ENCODE measurements around the gene S100Z. TPM values are rescaled to one million over a fixed set of nuclear protein-coding genes. Genes with fewer than 3 reads are reported as not detected.
"Not testable (repeated sequence)": the region's sequence is repeated elsewhere in the genome, so short reads cannot be mapped to it uniquely, and the experiment has no call there.

S100Z gene
- total RNA-seq, 2 experiments from 2014 or later: 1.8 to 2.1 TPM

DNA sequence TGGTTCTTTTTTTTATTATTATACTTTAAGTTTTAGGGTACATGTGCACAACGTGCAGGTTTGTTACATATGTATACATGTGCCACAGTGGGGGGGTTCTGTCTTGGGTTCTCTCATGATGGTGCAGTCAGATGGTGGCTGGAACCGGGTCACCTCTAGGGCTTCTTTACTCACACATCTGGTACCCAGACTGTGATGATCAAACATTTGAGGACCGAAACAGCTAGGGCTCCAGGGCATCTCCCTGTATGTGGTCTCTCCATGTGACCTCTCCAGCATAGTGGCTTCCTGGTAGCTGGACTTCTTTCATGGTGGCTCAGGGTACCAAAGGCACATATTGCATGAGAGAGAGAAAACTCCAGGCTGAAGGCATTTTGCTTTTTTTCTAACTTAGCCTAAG, 93.2 kb downstream of the S100Z start:
- CTCF ChIA-PET: no interaction called here
- H3K36me3 Mint-ChIP-seq: no peaks in the 10 kb centered on the region
- peaks cover 3% of the 10 kb centered on the region for H3K4me1 Mint-ChIP-seq (ENCODE audit: low read depth)
- DNase-seq: no peak
- no peak overlapping the region for H3K4me3 Mint-ChIP-seq
- peaks cover 8% of the 10 kb centered on the region for H3K27me3 Mint-ChIP-seq
- intact Hi-C loops (cut with micrococcal nuclease): no loop called here
- POLR2A ChIA-PET: no interaction called here
- peaks cover 2% of the 10 kb centered on the region for H3K9me3 Mint-ChIP-seq
- no peak overlapping the region for H3K27ac Mint-ChIP-seq

DNA sequence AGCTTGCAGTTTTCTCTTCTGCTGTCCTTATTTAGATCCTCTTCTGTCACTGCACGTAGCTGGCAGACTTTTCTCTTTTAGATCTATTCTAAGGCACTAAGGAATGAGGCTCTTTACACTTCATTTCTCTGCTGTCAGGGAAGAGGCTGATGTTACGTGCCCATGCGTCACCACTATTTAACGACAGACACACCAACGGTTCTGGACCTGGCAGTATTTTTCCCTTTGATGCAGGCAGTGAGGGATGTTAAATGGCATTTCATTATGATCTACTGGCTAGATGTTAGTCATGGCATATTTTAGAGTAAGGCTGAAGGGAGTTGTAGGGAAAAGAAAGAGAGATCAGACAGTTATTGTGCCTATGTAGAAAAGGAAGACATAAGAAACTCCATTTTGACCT, 94.8 kb downstream of the S100Z start:
- H3K36me3 Mint-ChIP-seq: no peaks in the 10 kb centered on the region
- CTCF ChIA-PET: interaction anchor here (0.5 kb wide), 1 partner anchor 133 kb away, joined by 3 read pairs; no protein-coding TSS in a partner anchor
- peaks cover 2% of the 10 kb centered on the region for H3K9me3 Mint-ChIP-seq
- POLR2A ChIA-PET: no interaction called here
- intact Hi-C loops (cut with micrococcal nuclease): no loop called here
- DNase-seq: no peak
- no peak overlapping the region for H3K27ac Mint-ChIP-seq
- peaks cover 15% of the 10 kb centered on the region for H3K27me3 Mint-ChIP-seq
- H3K4me1 Mint-ChIP-seq (ENCODE audit: low read depth): no peaks in the 10 kb centered on the region
- H3K4me3 Mint-ChIP-seq: no peak overlapping the region

DNA sequence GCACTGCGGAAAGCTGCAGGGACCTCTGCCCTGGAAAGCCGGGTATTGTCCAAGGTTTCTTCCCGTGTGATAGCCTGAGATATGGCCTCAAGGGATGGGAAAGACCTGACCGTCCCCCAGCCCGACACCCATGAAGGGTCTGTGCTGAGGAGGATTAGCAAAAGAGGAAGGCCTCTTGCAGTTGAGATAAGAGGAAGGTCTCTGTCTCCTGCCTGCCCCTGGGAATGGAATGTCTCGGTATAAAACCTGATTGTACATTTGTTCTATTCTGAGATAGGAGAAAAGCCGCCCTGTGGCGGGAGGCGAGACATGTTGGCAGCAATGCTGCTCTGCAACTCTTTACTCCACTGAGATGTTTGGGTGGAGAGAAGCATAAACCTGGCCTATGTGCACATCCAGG, 95.4 kb downstream of the S100Z start:
- H3K4me3 Mint-ChIP-seq; DNase-seq; H3K36me3 Mint-ChIP-seq; POLR2A ChIA-PET; H3K9me3 Mint-ChIP-seq; H3K4me1 Mint-ChIP-seq (ENCODE audit: low read depth); H3K27ac Mint-ChIP-seq; intact Hi-C loops (cut with micrococcal nuclease); CTCF ChIA-PET: not testable (repeated sequence)
- H3K27me3 Mint-ChIP-seq: peaks cover 15% of the 10 kb centered on the region

DNA sequence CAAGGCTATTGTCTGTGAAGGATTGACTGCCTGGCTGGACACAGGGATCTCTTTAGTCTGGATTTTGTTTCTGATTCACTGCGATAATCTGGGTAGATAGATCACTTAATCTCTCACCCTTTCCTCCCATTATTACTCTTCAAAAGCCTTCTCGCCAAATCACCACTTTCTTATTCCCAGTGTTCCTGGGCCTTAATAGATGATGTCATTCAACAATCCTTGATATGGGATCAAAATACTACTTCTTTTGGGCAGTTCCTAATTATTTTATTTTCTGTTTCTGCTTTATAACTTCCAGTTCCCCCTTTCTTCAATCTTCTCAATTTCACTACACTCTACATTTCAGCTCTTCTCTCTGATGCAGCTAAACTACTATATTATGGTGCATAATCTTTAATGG, 96.3 kb downstream of the S100Z start:
- peaks cover 2% of the 10 kb centered on the region for H3K9me3 Mint-ChIP-seq
- intact Hi-C loops (cut with micrococcal nuclease): no loop called here
- no peak overlapping the region for H3K27ac Mint-ChIP-seq
- H3K27me3 Mint-ChIP-seq: peaks cover 15% of the 10 kb centered on the region
- ChIA-PET POLR2A (no interaction called here), CTCF (no interaction called here)
- H3K36me3 Mint-ChIP-seq: no peaks in the 10 kb centered on the region
- no peaks in the 10 kb centered on the region for H3K4me1 Mint-ChIP-seq (ENCODE audit: low read depth)
- no peak for DNase-seq
- no peak overlapping the region for H3K4me3 Mint-ChIP-seq

DNA sequence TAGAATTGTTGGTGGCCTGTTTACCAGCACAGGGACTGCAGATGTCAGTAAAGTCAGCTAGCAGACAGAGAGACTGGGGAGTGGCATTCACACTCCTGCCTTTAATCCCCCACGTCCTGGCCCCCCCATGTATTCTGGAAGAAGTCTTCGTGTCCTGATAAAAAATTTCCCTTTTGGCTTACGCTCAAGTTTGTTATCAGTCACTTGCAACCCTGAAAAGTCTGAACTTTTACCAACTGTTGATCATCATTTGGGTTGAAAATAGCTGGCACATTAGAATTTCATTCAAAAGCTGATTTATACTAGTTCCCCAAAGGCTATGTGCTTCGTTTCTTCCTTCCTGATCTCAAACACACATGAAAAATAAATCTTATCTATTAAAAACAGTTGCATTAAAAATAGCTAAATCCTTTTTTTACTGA, 97.3 kb downstream of the S100Z start:
- Mint-ChIP-seq H3K36me3 (no peaks in the 10 kb centered on the region), H3K27ac (no peak overlapping the region), H3K27me3 (peaks cover 18% of the 10 kb centered on the region), H3K4me1 (ENCODE audit: low read depth) (no peaks in the 10 kb centered on the region), H3K9me3 (no peaks in the 10 kb centered on the region), H3K4me3 (no peak overlapping the region)
- CTCF ChIA-PET: interaction anchor here (0.7 kb wide), 1 partner anchor 762 kb away, joined by 3 read pairs; no protein-coding TSS in a partner anchor
- POLR2A ChIA-PET: no interaction called here
- intact Hi-C loops (cut with micrococcal nuclease): no loop called here
- no peak for DNase-seq

GRCh38 chr5:76952795-76953536, 103.2 kb downstream of the S100Z start, which contains the start of gene CRHBP:
Gene CRHBP (plus strand): TSS chr5:76953045. CDS start chr5:76953135, 90 bp downstream.
- H3K27me3 Mint-ChIP-seq: peaks cover 43% of the 10 kb centered on the region
- DNase-seq: no peak
- POLR2A ChIA-PET: no interaction called here
- H3K27ac Mint-ChIP-seq: no peak within 1 kb of the TSS
- no peaks in the 10 kb centered on the region for H3K9me3 Mint-ChIP-seq
- H3K36me3 Mint-ChIP-seq: no peaks in the 10 kb centered on the region
- peaks cover 8% of the 10 kb centered on the region for H3K4me1 Mint-ChIP-seq (ENCODE audit: low read depth)
- CTCF ChIA-PET: no interaction called here
- no peak within 1 kb of the TSS for H3K4me3 Mint-ChIP-seq
- intact Hi-C loops (cut with micrococcal nuclease): no loop called here

GRCh38 chr5:76953551-76954382, 104.0 kb downstream of the S100Z start:
- DNase-seq: no peak
- Mint-ChIP-seq H3K4me3 (no peak overlapping the region), H3K9me3 (no peaks in the 10 kb centered on the region), H3K27me3 (peaks cover 37% of the 10 kb centered on the region), H3K36me3 (no peaks in the 10 kb centered on the region), H3K4me1 (ENCODE audit: low read depth) (peaks cover 8% of the 10 kb centered on the region), H3K27ac (no peak overlapping the region)
- ChIA-PET CTCF (no interaction called here), POLR2A (no interaction called here)
- intact Hi-C loops (cut with micrococcal nuclease): no loop called here

DNA sequence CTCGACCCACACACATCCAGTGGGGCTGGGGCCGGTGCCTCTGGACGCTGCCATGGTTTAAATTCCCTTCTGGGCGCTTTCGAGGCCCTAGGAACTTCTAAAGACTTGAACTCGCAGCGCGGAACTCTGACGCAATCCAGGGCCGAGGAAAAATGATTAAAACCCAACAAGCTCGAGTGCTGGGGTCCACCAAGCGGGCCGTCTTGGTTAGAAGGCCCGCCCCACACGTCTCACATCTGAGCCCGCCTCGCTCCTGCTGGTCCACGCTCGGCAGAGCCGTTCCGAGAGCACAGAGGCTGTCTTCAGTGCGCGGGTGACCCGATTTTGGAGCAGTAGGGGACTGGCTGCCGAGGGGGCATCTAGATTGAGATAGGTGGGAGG, 104.6 kb downstream of the S100Z start:
- intact Hi-C loops (cut with micrococcal nuclease): no loop called here
- Mint-ChIP-seq H3K4me1 (ENCODE audit: low read depth) (peaks cover 13% of the 10 kb centered on the region), H3K36me3 (no peaks in the 10 kb centered on the region), H3K4me3 (no peak overlapping the region), H3K27ac (no peak overlapping the region), H3K9me3 (no peaks in the 10 kb centered on the region), H3K27me3 (peaks cover 37% of the 10 kb centered on the region)
- no peak for DNase-seq
- ChIA-PET POLR2A (no interaction called here), CTCF (no interaction called here)

DNA sequence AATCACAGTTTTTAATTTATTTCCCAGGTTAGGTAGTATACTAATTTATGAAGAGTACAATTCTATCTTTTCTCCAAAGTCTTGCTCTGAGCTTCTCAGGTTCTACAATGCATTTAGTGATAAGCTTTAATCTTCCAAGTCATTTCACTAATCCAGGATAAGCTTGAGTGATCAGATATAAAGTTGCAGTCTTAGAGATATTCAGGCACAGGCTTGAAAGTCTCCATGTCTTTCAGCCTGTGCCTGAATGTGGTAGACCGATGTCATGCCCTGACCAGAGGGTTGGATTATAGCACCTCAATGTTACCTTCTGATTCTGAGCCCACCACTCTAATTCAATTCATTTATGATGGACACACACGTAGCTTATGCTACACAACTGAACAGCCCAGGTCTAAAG, 106.2 kb downstream of the S100Z start:
- no peaks in the 10 kb centered on the region for H3K36me3 Mint-ChIP-seq
- peaks cover 36% of the 10 kb centered on the region for H3K27me3 Mint-ChIP-seq
- no peak overlapping the region for H3K27ac Mint-ChIP-seq
- intact Hi-C loops (cut with micrococcal nuclease): no loop called here
- peaks cover 22% of the 10 kb centered on the region for H3K4me1 Mint-ChIP-seq (ENCODE audit: low read depth)
- POLR2A ChIA-PET: no interaction called here
- H3K4me3 Mint-ChIP-seq: no peak overlapping the region
- H3K9me3 Mint-ChIP-seq: no peaks in the 10 kb centered on the region
- DNase-seq: no peak
- CTCF ChIA-PET: no interaction called here

GRCh38 chr5:76958991-76959767, 109.4 kb downstream of the S100Z start:
- H3K4me3 Mint-ChIP-seq: no peak overlapping the region
- intact Hi-C loops (cut with micrococcal nuclease): no loop called here

DNA sequence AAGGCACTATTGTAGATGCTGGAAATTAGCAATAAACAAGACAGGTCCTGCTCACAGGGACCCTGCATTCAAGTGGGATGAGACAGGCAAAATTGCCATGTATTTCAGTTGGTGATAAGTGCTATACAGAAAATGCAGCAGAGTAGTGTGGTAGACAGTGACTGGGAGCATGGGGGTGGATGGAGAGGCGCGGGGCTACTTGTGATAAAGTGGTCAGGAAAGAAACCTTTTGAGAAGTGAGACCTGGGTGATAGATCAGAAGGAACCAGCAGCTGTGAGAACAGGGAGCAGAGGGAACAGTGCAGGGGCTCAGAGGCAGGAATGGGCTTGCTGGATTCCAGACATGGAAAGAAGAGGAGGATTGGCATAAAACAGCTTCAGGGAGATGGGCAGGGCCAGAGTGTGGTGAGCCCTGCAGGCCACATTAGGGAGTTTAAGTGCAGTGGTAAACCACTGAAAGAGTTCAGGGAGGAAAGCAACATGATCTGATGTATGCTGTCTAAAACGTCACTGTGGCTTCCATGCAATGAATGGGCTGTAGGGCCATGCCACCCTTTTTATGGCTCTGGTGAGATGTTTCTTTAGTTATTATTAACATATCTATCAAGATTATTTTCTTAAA, 110.3 kb downstream of the S100Z start:
- CTCF ChIA-PET: no interaction called here
- Mint-ChIP-seq H3K27me3 (peaks cover 9% of the 10 kb centered on the region), H3K36me3 (no peaks in the 10 kb centered on the region), H3K9me3 (no peaks in the 10 kb centered on the region), H3K27ac (no peak overlapping the region), H3K4me1 (ENCODE audit: low read depth) (peaks cover 14% of the 10 kb centered on the region), H3K4me3 (no peak overlapping the region)
- POLR2A ChIA-PET: no interaction called here
- intact Hi-C loops (cut with micrococcal nuclease): no loop called here
- peak; percentile 19 for DNase-seq

More at GRCh38 chr5:76958991-76959767, 109.4 kb downstream of the S100Z start:
- POLR2A ChIA-PET: no interaction called here
- Mint-ChIP-seq H3K9me3 (no peaks in the 10 kb centered on the region), H3K27me3 (peaks cover 18% of the 10 kb centered on the region), H3K4me1 (ENCODE audit: low read depth) (peaks cover 19% of the 10 kb centered on the region), H3K36me3 (no peaks in the 10 kb centered on the region), H3K27ac (no peak overlapping the region)
- CTCF ChIA-PET: no interaction called here
- no peak for DNase-seq

DNA sequence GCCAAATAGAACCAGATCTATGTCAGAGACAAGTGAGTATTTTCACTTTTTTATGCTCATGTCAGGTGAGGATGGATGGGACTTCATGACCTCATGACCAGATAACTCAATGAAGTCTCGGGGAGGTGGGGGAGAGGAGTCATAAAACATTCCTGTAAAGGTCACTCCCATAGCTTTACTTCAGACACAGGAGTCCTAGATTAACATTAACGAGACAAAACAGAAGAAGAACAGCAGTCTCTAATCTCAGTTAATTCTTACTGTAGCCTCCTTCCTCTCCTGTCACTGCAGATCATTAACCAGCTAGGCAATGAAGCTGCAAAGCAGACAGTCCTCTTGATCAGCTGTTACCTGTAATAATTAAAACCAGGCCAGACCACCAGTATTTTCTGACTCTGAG, 114.2 kb downstream of the S100Z start:
- POLR2A ChIA-PET: no interaction called here

More for the DNA sequence above, 114.2 kb downstream of the S100Z start:
- intact Hi-C loops (cut with micrococcal nuclease): no loop called here
- no peaks in the 10 kb centered on the region for H3K36me3 Mint-ChIP-seq
- H3K4me1 Mint-ChIP-seq (ENCODE audit: low read depth): peaks cover 12% of the 10 kb centered on the region
- no peak overlapping the region for H3K27ac Mint-ChIP-seq
- H3K27me3 Mint-ChIP-seq: no peaks in the 10 kb centered on the region
- CTCF ChIA-PET: no interaction called here
- no peak for DNase-seq
- H3K9me3 Mint-ChIP-seq: no peaks in the 10 kb centered on the region
- no peak overlapping the region for H3K4me3 Mint-ChIP-seq
